Endodermal cell (in vitro differentiated cells): ENCODE data around the gene CA5A. TPM values are rescaled to one million over a fixed set of nuclear protein-coding genes. Genes with fewer than 3 reads are reported as not detected.
A peak's percentile ranks its signal among the peaks of the same experiment; 100 is the strongest.

ENCODE experiments used
- DNase-seq: peaks from one replicate; pipeline ENCODE4 v3.0.0-alpha.2; 2017
- H3K27ac ChIP-seq: 2 replicates; pipeline ENCODE4 v1.5.1; 2013; ENCODE audit warnings: mild to moderate bottlenecking, low read depth, low read length, moderate library complexity
- H3K27me3 ChIP-seq: 2 replicates; pipeline ENCODE4 v1.6.1; 2013; ENCODE audit warnings: mild to moderate bottlenecking, low read length, moderate library complexity; ENCODE audit not compliant: insufficient read depth, control insufficient read depth, poor library complexity, severe bottlenecking
- H3K36me3 ChIP-seq: 2 replicates; pipeline ENCODE4 v1.7.0; 2013; ENCODE audit warnings: mild to moderate bottlenecking, low read length, moderate library complexity; ENCODE audit not compliant: control insufficient read depth, insufficient read depth
- H3K4me1 ChIP-seq: one replicate; pipeline ENCODE4 v1.7.0; 2013; ENCODE audit warnings: low read length; ENCODE audit not compliant: control insufficient read depth, insufficient read depth
- H3K4me3 ChIP-seq: 2 replicates; pipeline ENCODE4 v1.5.1; 2013; ENCODE audit warnings: mild to moderate bottlenecking, low read length, moderate library complexity
- H3K9ac ChIP-seq: 2 replicates; pipeline ENCODE4 v1.6.1; 2013; ENCODE audit warnings: mild to moderate bottlenecking, low read length, moderate library complexity; ENCODE audit not compliant: poor library complexity, severe bottlenecking; ENCODE audit errors: extremely low read depth
- H3K9me3 ChIP-seq: 2 replicates; pipeline ENCODE4 v1.6.1; 2013; ENCODE audit warnings: mild to moderate bottlenecking, low read length, moderate library complexity; ENCODE audit not compliant: control insufficient read depth
- H3K27ac Mint-ChIP-seq: 2 replicates; pipeline ENCODE4 v1.8.0; 2020; ENCODE audit warnings: mixed read lengths
- H3K27me3 Mint-ChIP-seq: 2 replicates; pipeline ENCODE4 v1.8.0; 2021; ENCODE audit warnings: mild to moderate bottlenecking, mixed read lengths; ENCODE audit not compliant: insufficient read depth
- H3K36me3 Mint-ChIP-seq: 2 replicates; pipeline ENCODE4 v1.8.0; 2020; ENCODE audit warnings: low read depth, mixed read lengths
- H3K4me1 Mint-ChIP-seq: 2 replicates; pipeline ENCODE4 v1.8.0; 2020; ENCODE audit warnings: mixed read lengths
- H3K4me3 Mint-ChIP-seq: 2 replicates; pipeline ENCODE4 v1.8.0; 2020; ENCODE audit warnings: mild to moderate bottlenecking, moderate library complexity, mixed read lengths
- H3K9me3 Mint-ChIP-seq: 2 replicates; pipeline ENCODE4 v1.8.0; 2020; ENCODE audit warnings: mild to moderate bottlenecking, mixed read lengths
- WGBS, 2 experiments: methylation state at CpG; one replicate each; pipeline versions ENCODE4 v1.1.5 to v1.1.7; 2013; ENCODE audit warnings: missing lambda C conversion rate in 2 of 2, mixed read lengths in 1 of 2; ENCODE audit not compliant: insufficient coverage in 1 of 2, insufficient read length in 1 of 2; 5-methylcytosine and 5-hydroxymethylcytosine counted together
- total RNA-seq, 2 donors: library from RNA; stranded (reverse); fragmentation: NEBNext Ultra II Directional in 1 of 2; extraction: Animal tissue kit (Norgen Biotek cat#: 25700) in 1 of 2; gene quantifications; 2 replicates in 1 of 2; 3 replicates in 1 of 2; pipeline ENCODE4 v1.2.1, GENCODE V29; 2021
- TF ChIP-seq, protein P1 (sequence below): fragments of 200-600 bp; sonication (generic); conservative IDR thresholded peaks from 2 replicates; pipeline ENCODE4 v1.5.0; 2021; ENCODE audit warnings: antibody characterized with exemption, mild to moderate bottlenecking

The CA5A gene
- total RNA-seq, 2 donors from 2014 or later, result not detected

DNA sequence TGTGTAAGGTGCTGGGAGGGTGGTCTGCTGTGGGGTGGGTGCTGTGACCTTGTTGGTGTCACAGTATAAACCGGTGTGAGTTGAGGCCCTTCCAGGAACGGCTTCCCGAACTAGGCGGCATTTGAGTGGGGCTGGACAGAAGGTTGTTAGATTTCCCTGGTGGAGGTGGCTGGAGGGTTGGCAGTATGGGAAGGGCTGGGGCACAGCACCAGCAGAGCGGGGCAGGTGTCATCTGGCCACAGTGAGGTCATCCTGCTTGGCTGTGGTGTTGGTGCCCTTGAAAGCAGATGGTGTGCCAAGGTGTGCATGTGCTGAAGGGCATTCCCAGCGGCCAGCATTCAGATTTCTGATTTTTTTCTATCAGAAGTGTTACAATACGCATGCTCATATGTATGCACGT is 43.0 kb upstream of the CA5A start:
- peaks cover 13% of the 10 kb centered on the region for H3K4me1 Mint-ChIP-seq
- H3K27me3 ChIP-seq, result no peaks in the 10 kb centered on the region
- no peaks in the 10 kb centered on the region for H3K9me3 ChIP-seq
- H3K36me3 Mint-ChIP-seq, result peaks cover 45% of the 10 kb centered on the region
- H3K4me3 Mint-ChIP-seq, result no peak overlapping the region
- H3K9me3 Mint-ChIP-seq, result no peaks in the 10 kb centered on the region
- TF ChIP-seq, protein P1, sequence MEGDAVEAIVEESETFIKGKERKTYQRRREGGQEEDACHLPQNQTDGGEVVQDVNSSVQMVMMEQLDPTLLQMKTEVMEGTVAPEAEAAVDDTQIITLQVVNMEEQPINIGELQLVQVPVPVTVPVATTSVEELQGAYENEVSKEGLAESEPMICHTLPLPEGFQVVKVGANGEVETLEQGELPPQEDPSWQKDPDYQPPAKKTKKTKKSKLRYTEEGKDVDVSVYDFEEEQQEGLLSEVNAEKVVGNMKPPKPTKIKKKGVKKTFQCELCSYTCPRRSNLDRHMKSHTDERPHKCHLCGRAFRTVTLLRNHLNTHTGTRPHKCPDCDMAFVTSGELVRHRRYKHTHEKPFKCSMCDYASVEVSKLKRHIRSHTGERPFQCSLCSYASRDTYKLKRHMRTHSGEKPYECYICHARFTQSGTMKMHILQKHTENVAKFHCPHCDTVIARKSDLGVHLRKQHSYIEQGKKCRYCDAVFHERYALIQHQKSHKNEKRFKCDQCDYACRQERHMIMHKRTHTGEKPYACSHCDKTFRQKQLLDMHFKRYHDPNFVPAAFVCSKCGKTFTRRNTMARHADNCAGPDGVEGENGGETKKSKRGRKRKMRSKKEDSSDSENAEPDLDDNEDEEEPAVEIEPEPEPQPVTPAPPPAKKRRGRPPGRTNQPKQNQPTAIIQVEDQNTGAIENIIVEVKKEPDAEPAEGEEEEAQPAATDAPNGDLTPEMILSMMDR, result no peak
- peaks cover 10% of the 10 kb centered on the region for H3K36me3 ChIP-seq
- WGBS, 2 experiments, result 95 to 100% methylated on average over 3 to 7 of the region's 8 CpGs
- no peaks in the 10 kb centered on the region for H3K4me1 ChIP-seq
- no peak overlapping the region for H3K9ac ChIP-seq
- H3K4me3 ChIP-seq, result no peak overlapping the region
- no peak overlapping the region for H3K27ac ChIP-seq
- peak overlapping the region; percentile 52 for H3K27ac Mint-ChIP-seq
- DNase-seq, result peak; percentile 13
- H3K27me3 Mint-ChIP-seq, result no peaks in the 10 kb centered on the region

DNA sequence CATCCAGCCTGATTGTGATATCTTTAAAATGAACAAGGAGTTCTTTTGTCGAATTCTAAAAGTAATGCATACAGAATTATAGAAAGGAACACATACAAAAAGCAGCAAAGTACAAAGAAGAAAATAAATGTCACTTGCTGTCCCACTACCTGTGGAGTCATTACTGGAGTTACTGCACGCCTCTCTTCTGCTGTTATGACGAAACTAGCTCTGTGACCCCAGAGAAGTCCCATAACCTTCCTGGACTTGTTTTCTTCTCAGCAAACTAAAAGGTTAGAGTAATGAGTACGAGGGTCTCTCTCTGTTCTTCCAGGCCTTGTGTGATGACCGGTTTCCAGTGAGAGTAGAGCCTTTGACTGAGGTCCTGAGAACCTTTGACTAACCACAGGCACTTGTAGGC is 41.8 kb upstream of the CA5A start:
- WGBS, 2 experiments, result 78 to 90% methylated on average over 2 to 5 of the region's 5 CpGs
- DNase-seq, result no peak
- H3K36me3 Mint-ChIP-seq, result peaks cover 46% of the 10 kb centered on the region
- Histone ChIP-seq H3K36me3 (peaks cover 10% of the 10 kb centered on the region), H3K4me3 (no peak overlapping the region), H3K9me3 (no peaks in the 10 kb centered on the region), H3K27ac (no peak overlapping the region), H3K4me1 (no peaks in the 10 kb centered on the region), H3K9ac (no peak overlapping the region), H3K27me3 (no peaks in the 10 kb centered on the region)
- no peaks in the 10 kb centered on the region for H3K27me3 Mint-ChIP-seq
- TF ChIP-seq, protein P1, result no peak
- H3K9me3 Mint-ChIP-seq, result peaks cover under 1% of the 10 kb centered on the region
- H3K4me3 Mint-ChIP-seq, result no peak overlapping the region
- peaks cover 10% of the 10 kb centered on the region for H3K4me1 Mint-ChIP-seq
- no peak overlapping the region for H3K27ac Mint-ChIP-seq

DNA sequence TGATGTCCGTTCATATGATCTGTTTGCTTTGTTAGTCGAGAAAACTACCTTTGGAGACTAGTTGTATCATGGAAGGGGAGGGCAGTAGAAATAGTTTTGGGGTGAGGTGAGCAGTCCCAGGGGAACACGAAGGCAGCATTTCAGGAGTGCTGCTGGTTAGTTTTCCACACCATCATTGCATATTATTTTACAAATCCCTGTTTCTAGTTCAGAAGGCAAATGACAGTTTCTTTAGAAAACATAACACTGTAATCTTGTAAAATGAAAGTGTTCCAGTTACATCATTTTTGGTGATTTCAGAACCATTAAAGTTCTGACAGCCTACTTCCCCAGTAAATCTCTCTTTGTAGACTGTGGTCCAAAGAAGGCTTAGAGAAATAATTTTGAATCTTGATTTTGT is 40.3 kb upstream of the CA5A start:
- DNase-seq, result no peak
- Mint-ChIP-seq H3K36me3 (peaks cover 46% of the 10 kb centered on the region), H3K9me3 (peaks cover 15% of the 10 kb centered on the region), H3K27me3 (no peaks in the 10 kb centered on the region), H3K4me1 (no peaks in the 10 kb centered on the region), H3K27ac (no peak overlapping the region), H3K4me3 (no peak overlapping the region)
- Histone ChIP-seq H3K4me1 (no peaks in the 10 kb centered on the region), H3K27ac (no peak overlapping the region), H3K36me3 (peaks cover 4% of the 10 kb centered on the region), H3K27me3 (no peaks in the 10 kb centered on the region), H3K4me3 (no peak overlapping the region), H3K9me3 (peaks cover 13% of the 10 kb centered on the region), H3K9ac (no peak overlapping the region)
- TF ChIP-seq, protein P1, result no peak
- 93% methylated on average over 3 of the region's 3 CpGs; no CpG with 5 or more reads in 1 of the 2 experiments for WGBS, 2 experiments
